ENCODE measurements around the gene EMC9.

DNA sequence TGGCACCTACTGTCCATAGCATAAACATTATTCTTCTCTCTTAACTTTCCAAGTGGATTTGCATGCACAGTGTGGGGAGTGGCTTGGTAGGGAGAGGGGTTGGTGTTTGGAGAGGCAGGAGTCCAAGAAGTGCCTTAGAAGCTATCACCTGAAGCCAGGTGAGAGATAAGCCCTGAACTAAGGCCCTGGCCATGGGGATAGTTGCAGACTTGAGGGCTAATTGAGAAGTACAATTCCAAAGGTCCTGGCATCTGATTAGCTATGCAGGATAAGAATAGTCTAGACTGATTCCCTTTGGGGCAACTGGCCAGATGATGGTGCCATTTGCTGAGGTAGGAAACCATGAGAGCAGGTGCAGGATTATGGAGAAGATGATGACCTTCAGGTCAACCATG lies 49.3 kb downstream of the EMC9 start:
- TF ChIP-seq, protein P1, sequence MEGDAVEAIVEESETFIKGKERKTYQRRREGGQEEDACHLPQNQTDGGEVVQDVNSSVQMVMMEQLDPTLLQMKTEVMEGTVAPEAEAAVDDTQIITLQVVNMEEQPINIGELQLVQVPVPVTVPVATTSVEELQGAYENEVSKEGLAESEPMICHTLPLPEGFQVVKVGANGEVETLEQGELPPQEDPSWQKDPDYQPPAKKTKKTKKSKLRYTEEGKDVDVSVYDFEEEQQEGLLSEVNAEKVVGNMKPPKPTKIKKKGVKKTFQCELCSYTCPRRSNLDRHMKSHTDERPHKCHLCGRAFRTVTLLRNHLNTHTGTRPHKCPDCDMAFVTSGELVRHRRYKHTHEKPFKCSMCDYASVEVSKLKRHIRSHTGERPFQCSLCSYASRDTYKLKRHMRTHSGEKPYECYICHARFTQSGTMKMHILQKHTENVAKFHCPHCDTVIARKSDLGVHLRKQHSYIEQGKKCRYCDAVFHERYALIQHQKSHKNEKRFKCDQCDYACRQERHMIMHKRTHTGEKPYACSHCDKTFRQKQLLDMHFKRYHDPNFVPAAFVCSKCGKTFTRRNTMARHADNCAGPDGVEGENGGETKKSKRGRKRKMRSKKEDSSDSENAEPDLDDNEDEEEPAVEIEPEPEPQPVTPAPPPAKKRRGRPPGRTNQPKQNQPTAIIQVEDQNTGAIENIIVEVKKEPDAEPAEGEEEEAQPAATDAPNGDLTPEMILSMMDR (conservative IDR thresholded peaks at IDR 0.05; ENCODE audit: low read length) = no peak
- no peak for TF ChIP-seq EZH2phosphoT487 (IDR thresholded peaks at IDR 0.05; ENCODE audit: borderline replicate concordance)
